ENCODE data around the gene MRPS12. TPM values are rescaled to one million over a fixed set of nuclear protein-coding genes. Genes with fewer than 3 reads are reported as not detected.
A peak's percentile ranks its signal among the peaks of the same experiment; 100 is the strongest.

The MRPS12 gene
- total and polyA plus RNA-seq, 9 of the 15 experiments (the other 6 are each of a cell fraction or from before 2014, with no cell fraction given), result 8.1 to 174 (median 52.0) TPM

DNA sequence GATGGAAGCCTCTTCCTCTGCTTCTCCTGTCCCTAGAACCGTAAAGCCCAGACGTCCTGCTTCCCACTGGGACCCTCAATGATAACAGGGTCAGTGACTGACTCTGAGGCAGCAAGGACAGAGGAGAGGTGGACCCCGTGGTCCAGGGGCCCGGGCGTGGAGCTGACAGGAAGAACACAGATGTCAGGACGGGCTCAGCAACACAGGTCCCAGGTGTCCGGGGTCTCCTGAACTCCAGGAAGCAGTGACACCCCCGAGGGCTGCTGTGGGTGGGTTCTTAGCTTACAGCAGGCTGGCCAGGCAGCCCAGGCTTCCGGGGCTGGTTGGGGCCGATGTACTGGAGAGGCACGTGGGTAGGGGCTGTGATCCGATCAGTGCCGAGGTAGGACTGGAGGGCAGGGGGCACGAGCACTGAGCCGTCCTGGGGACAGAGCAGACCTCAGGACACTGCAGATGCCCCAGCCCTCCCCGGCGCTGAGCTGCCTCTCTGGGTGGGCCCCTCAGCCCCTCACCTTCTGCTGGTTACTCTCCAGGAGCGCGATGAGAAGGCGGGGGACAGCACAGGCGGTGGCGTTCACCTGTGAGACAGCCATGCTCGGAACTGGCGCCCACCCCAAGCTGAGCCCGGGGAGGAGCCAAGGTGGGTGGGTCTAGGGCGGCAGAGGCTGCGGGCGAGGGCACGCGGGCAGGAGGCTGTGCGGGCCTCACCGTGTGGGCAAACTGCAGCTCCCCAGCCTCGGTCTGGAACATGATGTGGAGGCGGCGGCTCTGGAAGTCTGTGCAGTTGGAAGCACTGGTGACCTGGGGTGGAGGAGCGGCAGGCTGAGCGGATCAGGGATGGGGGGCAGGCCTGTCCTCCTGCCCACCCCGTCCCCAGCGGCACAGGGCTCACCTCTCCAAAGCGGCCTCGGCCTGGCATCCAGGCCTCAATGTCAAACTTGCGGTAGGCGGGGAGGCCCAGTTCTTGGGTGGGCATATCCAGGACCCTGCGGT is 15.1 kb upstream of the MRPS12 start:
- no peak overlapping the region for H3K4me3 ChIP-seq
- ATAC-seq, result no peak
- H3K9me3 ChIP-seq (replicated peaks; ENCODE audit: control insufficient read depth, insufficient read depth, low read depth, low read length), result no peaks in the 10 kb centered on the region
- TF ChIP-seq, protein P1, sequence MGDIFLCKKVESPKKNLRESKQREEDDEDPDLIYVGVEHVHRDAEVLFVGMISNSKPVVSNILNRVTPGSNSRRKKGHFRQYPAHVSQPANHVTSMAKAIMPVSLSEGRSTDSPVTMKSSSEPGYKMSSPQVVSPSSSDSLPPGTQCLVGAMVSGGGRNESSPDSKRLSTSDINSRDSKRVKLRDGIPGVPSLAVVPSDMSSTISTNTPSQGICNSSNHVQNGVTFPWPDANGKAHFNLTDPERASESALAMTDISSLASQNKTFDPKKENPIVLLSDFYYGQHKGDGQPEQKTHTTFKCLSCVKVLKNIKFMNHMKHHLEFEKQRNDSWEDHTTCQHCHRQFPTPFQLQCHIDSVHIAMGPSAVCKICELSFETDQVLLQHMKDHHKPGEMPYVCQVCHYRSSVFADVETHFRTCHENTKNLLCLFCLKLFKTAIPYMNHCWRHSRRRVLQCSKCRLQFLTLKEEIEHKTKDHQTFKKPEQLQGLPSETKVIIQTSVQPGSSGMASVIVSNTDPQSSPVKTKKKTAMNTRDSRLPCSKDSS (IDR thresholded peaks at IDR 0.05; ENCODE audit: low read depth, partially characterized antibody), result no peak
- TF ChIP-seq SIX5 (IDR thresholded peaks at IDR 0.05; ENCODE audit: borderline replicate concordance in 1 of 2, insufficient read depth in 1 of 2, low read depth in 1 of 2, low read length in 2 of 2) (no peak), PML (IDR thresholded peaks at IDR 0.05; ENCODE audit: low read length) (no peak), GATAD2B (IDR thresholded peaks at IDR 0.05; ENCODE audit: borderline replicate concordance) (no peak), HNRNPL (IDR thresholded peaks at IDR 0.05; ENCODE audit: low read depth, low read length) (peak; percentile 44; the same call in 1 of the 2 replicates), SPI1 (IDR thresholded peaks at IDR 0.05; ENCODE audit: borderline replicate concordance, low read depth, low read length) (no peak), NFIX (CRISPR knock-in tag; IDR thresholded peaks at IDR 0.05; ENCODE audit: low read depth) (no peak), PCBP2 (IDR thresholded peaks at IDR 0.05; ENCODE audit: low read depth, low read length, poor library complexity, severe bottlenecking) (no peak), RBFOX2 (IDR thresholded peaks at IDR 0.05; ENCODE audit: low read depth, low read length) (0 out of 2 replicates have a peak, but pooled peaks have one; percentile 19), ZNF347 (CRISPR knock-in tag; IDR thresholded peaks at IDR 0.05; ENCODE audit: low read depth) (no peak), ZNF165 (CRISPR knock-in tag; IDR thresholded peaks at IDR 0.05; ENCODE audit: borderline replicate concordance) (no peak), ZNF24 (IDR thresholded peaks at IDR 0.05) (no peak), SMARCE1 (IDR thresholded peaks at IDR 0.05) (no peak), POLR2G (IDR thresholded peaks at IDR 0.05; ENCODE audit: low read depth, low read length) (peak; percentile 57; the same call in 1 of the 2 replicates), TEAD4 (IDR thresholded peaks at IDR 0.05; ENCODE audit: low read length) (no peak), TEAD4 (CRISPR knock-in tag; IDR thresholded peaks at IDR 0.05; ENCODE audit: borderline replicate concordance) (no peak)
- intact Hi-C loops (cut with micrococcal nuclease) (no loop called here), in situ Hi-C loops (cut with MboI) (no loop called here)
- peak overlapping the region in 1 of 2 experiments; percentile 47; a peak in 1 of 4 replicates for H3K9ac ChIP-seq (ENCODE audit: insufficient read depth in 1 of 2, low read depth in 2 of 2, low read length in 2 of 2)
- peaks cover 0 to 49% of the 10 kb centered on the region in 2 experiments; a peak in 3 of 5 replicates for H3K4me1 ChIP-seq (replicated peaks in 1 of 2; ENCODE audit: control insufficient read depth in 2 of 2, insufficient read depth in 2 of 2, low read length in 2 of 2)
- H3K36me3 ChIP-seq (ENCODE audit: control insufficient read depth, insufficient read depth, low read length), result peaks cover 9% of the 10 kb centered on the region; the same call in 1 of the 3 replicates
- DNase-seq (ENCODE audit: extremely low read depth in 1 of 4, low spot score in 3 of 4), result peak in 1 of 4 experiments; percentile 8
- no peaks in the 10 kb centered on the region for H3K79me2 ChIP-seq (ENCODE audit: control insufficient read depth, insufficient read depth, low read length)
- no peak for FAIRE-seq
- no peak overlapping the region for H3K4me2 ChIP-seq (ENCODE audit: insufficient read depth, low read length)
- H4K20me1 ChIP-seq (replicated peaks; ENCODE audit: control insufficient read depth, insufficient read depth, low read length), result no peaks in the 10 kb centered on the region
- CTCF ChIA-PET (ENCODE audit: low intra/inter-chr PET ratio), result no interaction called here
- H3K27me3 ChIP-seq (ENCODE audit: control insufficient read depth in 2 of 2, insufficient read depth in 2 of 2, low read length in 2 of 2), result no peaks in the 10 kb centered on the region
- no peak overlapping the region for H3K27ac ChIP-seq (ENCODE audit: extremely low read depth, low read depth, low read length)
- 83% methylated on average over 30 of the region's 44 CpGs for WGBS (ENCODE audit: insufficient coverage, low coverage, missing lambda C conversion rate)
- BruUV-seq (replicated peaks), result TSS peak; percentile 43
- H3K9me1 ChIP-seq (ENCODE audit: control insufficient read depth, insufficient read depth, low read length), result no peaks in the 10 kb centered on the region
- no peak overlapping the region for H2AFZ ChIP-seq (ENCODE audit: low read depth, low read length)
- POLR2A ChIA-PET, result interaction anchor here (0.6 to 0.7 kb wide), 2 partner anchors 10 to 11 kb away, joined by 3 to 4 read pairs; no protein-coding TSS in a partner anchor
